Measurements from ENCODE around the gene INPP4B. TPM values are rescaled to one million over a fixed set of nuclear protein-coding genes. Genes with fewer than 3 reads are reported as not detected.

INPP4B gene
- total RNA-seq, 2 experiments from 2014 or later = 63.9 to 64.9 TPM

DNA sequence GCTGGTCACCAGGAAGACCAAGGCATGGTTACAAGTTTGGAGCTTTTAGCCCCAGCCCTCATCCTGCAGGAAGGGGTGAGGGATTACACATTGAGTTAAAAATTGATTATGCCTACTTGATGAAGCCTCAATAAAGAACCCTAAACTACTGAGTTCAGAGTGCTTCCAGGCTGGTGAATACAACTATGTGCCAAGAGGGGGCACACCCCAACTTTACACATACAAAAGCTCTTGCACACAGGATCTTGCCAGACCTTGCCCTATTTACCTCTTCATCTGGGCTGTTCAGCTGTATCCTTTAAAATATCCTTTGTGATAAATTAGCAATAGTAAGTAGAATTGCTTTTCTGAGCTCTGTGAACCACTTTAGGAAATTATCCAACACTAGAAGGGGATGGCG is 489.3 kb downstream of the INPP4B start:
- DNase-seq = peak; percentile 38
- Mint-ChIP-seq H3K27me3 (no peaks in the 10 kb centered on the region), H3K9me3 (peaks cover under 1% of the 10 kb centered on the region), H3K4me1 (ENCODE audit: low read depth) (peaks cover 91% of the 10 kb centered on the region), H3K27ac (peak overlapping the region; percentile 87), H3K36me3 (peaks cover 3% of the 10 kb centered on the region), H3K4me3 (no peak overlapping the region)
- ChIA-PET POLR2A (interaction anchor here (0.9 to 2.4 kb wide), 7 partner anchors 10 to 211 kb away, joined by 3 to 9 read pairs (median 5); no protein-coding TSS in a partner anchor), CTCF (interaction anchor here (0.7 to 3.3 kb wide), 10 partner anchors 8 to 230 kb away, joined by 3 to 20 read pairs (median 4); no protein-coding TSS in a partner anchor)
- intact Hi-C loops (cut with micrococcal nuclease) = loop anchor here (1.0 to 5.0 kb wide), 4 partner anchors 16 to 484 kb away; no protein-coding TSS in a partner anchor

DNA sequence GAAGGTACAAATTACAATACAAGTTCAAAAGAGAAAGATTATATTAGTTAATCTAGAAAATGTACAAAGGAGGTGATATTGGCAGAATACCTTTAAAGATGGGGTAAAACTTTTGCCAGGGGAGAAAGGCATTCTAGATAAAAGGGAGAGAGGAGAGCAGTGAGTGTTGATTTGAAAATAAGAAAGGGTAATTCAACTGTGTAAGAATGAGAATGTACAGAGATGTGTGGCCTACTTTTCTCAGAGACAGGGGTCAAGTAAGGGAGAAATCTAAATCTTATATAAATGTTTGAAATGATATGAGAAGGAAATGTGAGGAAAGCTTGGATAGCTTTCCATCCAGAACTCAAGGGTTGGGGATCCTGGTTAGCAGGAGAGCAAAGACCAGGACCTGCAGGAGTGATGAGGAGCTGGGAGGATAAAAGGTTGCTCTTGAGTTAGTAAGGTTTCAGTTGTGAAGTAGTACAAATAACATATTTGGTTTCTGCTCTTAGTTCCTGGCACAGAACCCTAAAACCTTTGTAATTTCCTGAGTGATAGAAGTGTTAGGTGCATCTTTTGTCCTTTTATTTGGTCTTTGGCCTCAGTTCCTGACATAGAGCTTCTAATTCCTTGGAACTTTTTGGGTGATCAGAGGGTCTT is 489.9 kb downstream of the INPP4B start:
- Mint-ChIP-seq H3K9me3 (no peaks in the 10 kb centered on the region), H3K36me3 (peaks cover 2% of the 10 kb centered on the region), H3K27me3 (no peaks in the 10 kb centered on the region), H3K4me1 (ENCODE audit: low read depth) (peaks cover 94% of the 10 kb centered on the region), H3K4me3 (no peak overlapping the region), H3K27ac (peak overlapping the region; percentile 87)
- DNase-seq = no peak
- ChIA-PET CTCF (interaction anchor here (0.6 to 3.3 kb wide), 13 partner anchors 8 to 230 kb away, joined by 3 to 20 read pairs (median 4); no protein-coding TSS in a partner anchor), POLR2A (interaction anchor here (0.9 to 2.4 kb wide), 7 partner anchors 11 to 211 kb away, joined by 3 to 9 read pairs (median 5); no protein-coding TSS in a partner anchor)
- intact Hi-C loops (cut with micrococcal nuclease) = loop anchor here (1.0 to 5.0 kb wide), 3 partner anchors 16 to 356 kb away; no protein-coding TSS in a partner anchor

DNA sequence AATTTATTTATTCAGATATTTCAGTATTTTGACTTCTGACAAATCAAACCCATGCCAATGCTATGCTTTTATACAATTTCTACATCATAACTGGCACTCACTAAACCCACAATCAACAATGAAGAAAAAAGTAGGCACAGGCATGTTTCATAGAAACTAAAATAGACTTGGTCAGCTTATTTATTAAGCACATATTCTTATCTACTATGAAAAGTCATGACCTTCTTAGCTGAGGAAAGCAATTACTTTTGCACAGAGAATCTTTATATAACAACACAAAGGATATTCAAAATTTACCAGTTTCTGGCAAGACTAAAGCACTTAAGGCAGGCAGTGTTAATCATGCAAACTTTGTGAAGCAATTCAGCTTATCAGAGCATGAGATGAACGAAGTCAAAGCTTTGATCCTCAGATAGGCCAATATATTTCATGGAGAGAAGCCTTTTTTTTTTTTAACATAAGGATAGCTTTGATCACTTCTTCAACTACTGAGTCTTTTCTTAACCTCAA is 490.6 kb downstream of the INPP4B start:
- H3K4me3 Mint-ChIP-seq = peak overlapping the region; percentile 48
- intact Hi-C loops (cut with micrococcal nuclease) = loop anchor here (1.0 to 5.0 kb wide), 4 partner anchors 50 to 357 kb away; no protein-coding TSS in a partner anchor
- POLR2A ChIA-PET = interaction anchor here (0.7 to 2.4 kb wide), 8 partner anchors 19 to 212 kb away, joined by 3 to 19 read pairs (median 6); no protein-coding TSS in a partner anchor
- H3K27me3 Mint-ChIP-seq = no peaks in the 10 kb centered on the region
- H3K9me3 Mint-ChIP-seq = no peaks in the 10 kb centered on the region
- no peak for DNase-seq
- H3K4me1 Mint-ChIP-seq (ENCODE audit: low read depth) = peaks cover 94% of the 10 kb centered on the region
- H3K36me3 Mint-ChIP-seq = peaks cover 2% of the 10 kb centered on the region
- H3K27ac Mint-ChIP-seq = peak overlapping the region; percentile 87
- CTCF ChIA-PET = interaction anchor here (0.6 to 4.2 kb wide), 12 partner anchors 9 to 213 kb away, joined by 3 to 20 read pairs (median 6); no protein-coding TSS in a partner anchor

DNA sequence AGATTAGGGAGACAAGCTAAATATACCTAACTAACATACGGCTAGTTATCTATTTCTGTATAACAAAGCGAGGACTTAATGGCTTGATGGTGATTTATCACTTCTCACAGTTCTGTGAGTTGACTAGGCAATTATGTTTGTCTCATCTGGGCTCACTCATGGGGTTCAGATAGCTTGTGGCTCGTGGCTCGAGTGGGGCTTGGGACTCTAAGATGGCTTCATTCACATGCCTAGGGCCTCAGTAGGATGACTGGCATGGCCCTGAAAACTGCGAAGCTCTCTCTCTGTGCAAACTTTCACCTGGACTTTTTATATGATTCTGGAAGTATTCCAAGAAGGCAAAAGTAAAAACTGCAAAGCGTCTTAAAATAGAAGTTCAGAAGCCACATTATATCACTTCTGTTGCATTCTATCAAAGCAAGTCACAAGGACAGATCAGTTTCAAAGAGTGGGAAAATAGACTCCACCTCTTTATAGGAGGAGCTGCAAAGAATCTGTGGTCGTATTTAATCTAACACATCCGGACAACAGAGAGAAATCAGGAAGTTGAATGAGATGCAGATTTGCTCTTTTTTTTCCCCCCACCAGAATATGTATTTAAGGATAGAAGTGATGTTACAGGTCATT is 491.2 kb downstream of the INPP4B start:
- peak overlapping the region; percentile 87 for H3K27ac Mint-ChIP-seq
- no peaks in the 10 kb centered on the region for H3K9me3 Mint-ChIP-seq
- ChIA-PET POLR2A (interaction anchor here (0.7 to 2.4 kb wide), 9 partner anchors 9 to 212 kb away, joined by 3 to 19 read pairs (median 6); no protein-coding TSS in a partner anchor), CTCF (interaction anchor here (0.8 to 4.2 kb wide), 18 partner anchors 10 to 213 kb away, joined by 3 to 20 read pairs (median 6); no protein-coding TSS in a partner anchor)
- H3K4me3 Mint-ChIP-seq = peak overlapping the region; percentile 48
- H3K27me3 Mint-ChIP-seq = no peaks in the 10 kb centered on the region
- peaks cover 95% of the 10 kb centered on the region for H3K4me1 Mint-ChIP-seq (ENCODE audit: low read depth)
- intact Hi-C loops (cut with micrococcal nuclease) = loop anchor here (1.0 to 5.0 kb wide), 5 partner anchors 50 to 467 kb away; no protein-coding TSS in a partner anchor
- no peaks in the 10 kb centered on the region for H3K36me3 Mint-ChIP-seq
- DNase-seq = peak; percentile 40

DNA sequence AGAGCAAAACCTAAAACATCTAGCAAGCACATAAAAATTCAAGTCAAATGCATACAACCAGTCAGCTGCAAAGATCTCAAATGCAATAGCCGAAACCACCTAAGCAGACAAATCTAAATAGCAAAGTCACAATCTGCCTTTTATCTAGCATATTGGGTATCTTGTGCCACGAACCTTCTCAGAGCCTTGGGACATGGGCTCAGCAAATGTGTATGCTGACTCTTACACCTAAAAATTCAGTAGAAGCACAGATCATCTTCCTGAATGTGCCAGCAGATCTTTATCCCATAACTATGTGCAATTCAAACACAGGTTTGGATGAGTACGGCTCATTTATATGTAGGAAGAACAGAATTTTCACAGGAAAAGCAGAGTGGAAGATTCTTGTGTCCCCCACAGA is 492.1 kb downstream of the INPP4B start:
- H3K36me3 Mint-ChIP-seq = no peaks in the 10 kb centered on the region
- H3K9me3 Mint-ChIP-seq = no peaks in the 10 kb centered on the region
- no peaks in the 10 kb centered on the region for H3K27me3 Mint-ChIP-seq
- DNase-seq = no peak
- H3K4me1 Mint-ChIP-seq (ENCODE audit: low read depth) = peaks cover 95% of the 10 kb centered on the region
- ChIA-PET CTCF (interaction anchor here (0.8 to 4.2 kb wide), 18 partner anchors 8 to 365 kb away, joined by 3 to 20 read pairs (median 6); no protein-coding TSS in a partner anchor), POLR2A (interaction anchor here (0.9 to 1.9 kb wide), 4 partner anchors 10 to 63 kb away, joined by 3 to 6 read pairs (median 6); no protein-coding TSS in a partner anchor)
- H3K27ac Mint-ChIP-seq = peak overlapping the region; percentile 87
- H3K4me3 Mint-ChIP-seq = peak overlapping the region; percentile 0
- intact Hi-C loops (cut with micrococcal nuclease) = loop anchor here (2.0 to 5.0 kb wide), 2 partner anchors 71 to 468 kb away; no protein-coding TSS in a partner anchor

DNA sequence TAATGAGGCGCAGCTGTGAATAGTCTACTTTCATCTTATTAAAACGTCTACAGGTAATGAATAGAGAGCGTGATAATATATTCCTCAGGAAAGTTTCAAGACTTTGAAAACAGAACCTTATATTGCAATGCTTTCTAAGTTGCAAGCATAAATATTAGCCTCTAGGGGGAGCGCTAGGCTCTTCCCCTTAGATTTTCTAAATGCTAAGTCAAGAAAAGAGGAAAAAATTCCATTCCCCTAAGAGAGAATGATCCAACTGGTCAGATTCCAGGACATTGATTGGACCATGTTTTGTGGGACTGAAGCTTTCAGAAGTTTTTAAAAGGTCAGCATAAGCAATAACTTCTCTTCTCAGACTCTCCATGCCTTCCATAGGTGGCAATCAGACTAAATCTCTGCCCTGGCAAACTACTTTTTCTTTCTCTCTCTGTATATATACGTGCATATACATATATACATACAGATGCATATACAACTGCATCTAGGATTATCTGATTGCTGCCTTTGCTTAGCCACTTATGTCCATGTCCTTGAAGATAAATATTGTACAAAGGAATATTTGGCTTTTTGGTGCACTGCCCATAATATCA is 492.9 kb downstream of the INPP4B start:
- Mint-ChIP-seq H3K4me3 (peak overlapping the region; percentile 55), H3K27ac (peak overlapping the region; percentile 87), H3K4me1 (ENCODE audit: low read depth) (peaks cover 95% of the 10 kb centered on the region), H3K9me3 (no peaks in the 10 kb centered on the region), H3K36me3 (no peaks in the 10 kb centered on the region), H3K27me3 (no peaks in the 10 kb centered on the region)
- intact Hi-C loops (cut with micrococcal nuclease) = loop anchor here (1.0 to 5.0 kb wide), 5 partner anchors 81 to 492 kb away; no protein-coding TSS in a partner anchor
- no peak for DNase-seq
- ChIA-PET POLR2A (interaction anchor here (1.1 to 2.4 kb wide), 2 partner anchors 46 to 53 kb away, joined by 3 to 11 read pairs; no protein-coding TSS in a partner anchor), CTCF (interaction anchor here (0.8 to 4.2 kb wide), 29 partner anchors 9 to 380 kb away, joined by 3 to 19 read pairs (median 5); no protein-coding TSS in a partner anchor)

DNA sequence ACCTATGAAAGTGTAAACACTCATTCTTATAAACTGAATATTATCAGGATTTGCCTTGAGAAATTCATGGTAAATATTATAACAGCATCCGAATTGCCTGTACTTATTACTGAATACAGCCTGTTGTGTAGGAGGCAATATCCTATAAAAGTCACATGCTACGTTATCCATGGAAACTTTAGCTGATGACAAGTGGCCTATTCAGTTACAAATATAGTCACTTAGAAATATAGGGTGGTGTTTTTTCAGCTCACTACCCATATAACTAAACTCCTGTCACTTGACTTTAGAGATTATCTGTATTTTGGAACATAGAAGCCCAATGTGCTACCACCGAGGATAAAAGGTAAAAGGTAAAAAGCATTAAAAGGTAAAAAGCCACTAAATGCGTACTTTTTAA is 493.4 kb downstream of the INPP4B start:
- Mint-ChIP-seq H3K4me3 (peak overlapping the region; percentile 54), H3K27ac (peak overlapping the region; percentile 87), H3K27me3 (no peaks in the 10 kb centered on the region), H3K36me3 (no peaks in the 10 kb centered on the region), H3K4me1 (ENCODE audit: low read depth) (peaks cover 97% of the 10 kb centered on the region), H3K9me3 (no peaks in the 10 kb centered on the region)
- POLR2A ChIA-PET = interaction anchor here (1.1 to 2.4 kb wide), 2 partner anchors 46 to 53 kb away, joined by 3 to 11 read pairs; no protein-coding TSS in a partner anchor
- no peak for DNase-seq
- intact Hi-C loops (cut with micrococcal nuclease) = loop anchor here (1.0 to 5.0 kb wide), 5 partner anchors 82 to 492 kb away; no protein-coding TSS in a partner anchor
- CTCF ChIA-PET = interaction anchor here (0.8 to 4.2 kb wide), 27 partner anchors 8 to 380 kb away, joined by 3 to 19 read pairs (median 4); no protein-coding TSS in a partner anchor

DNA sequence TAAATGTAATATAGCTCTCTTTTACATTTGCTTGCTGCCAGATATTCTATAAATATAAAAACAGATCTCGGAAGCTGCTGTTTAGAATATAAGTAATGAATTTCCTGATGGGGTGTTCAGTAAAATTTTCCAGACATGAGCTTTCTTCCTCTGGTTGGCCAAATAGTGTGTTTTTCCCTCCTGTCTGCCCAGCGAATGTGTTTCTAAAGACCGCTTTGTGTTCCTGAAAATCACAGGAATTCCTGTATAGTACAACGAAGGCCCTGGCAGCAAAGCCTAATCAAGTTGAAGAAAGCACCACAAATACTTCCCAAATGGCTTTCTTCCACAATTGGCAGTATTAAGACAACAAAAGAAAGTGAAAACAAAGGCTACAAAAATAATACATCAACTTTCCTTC is 494.1 kb downstream of the INPP4B start:
- H3K27me3 Mint-ChIP-seq = no peaks in the 10 kb centered on the region
- POLR2A ChIA-PET = interaction anchor here (1.1 to 2.4 kb wide), 2 partner anchors 47 to 54 kb away, joined by 3 to 11 read pairs; no protein-coding TSS in a partner anchor
- intact Hi-C loops (cut with micrococcal nuclease) = loop anchor here (2.0 to 5.0 kb wide), 3 partner anchors 225 to 493 kb away; no protein-coding TSS in a partner anchor
- no peak for DNase-seq
- H3K36me3 Mint-ChIP-seq = no peaks in the 10 kb centered on the region
- peak overlapping the region; percentile 87 for H3K27ac Mint-ChIP-seq
- H3K4me1 Mint-ChIP-seq (ENCODE audit: low read depth) = peaks cover 96% of the 10 kb centered on the region
- CTCF ChIA-PET = interaction anchor here (0.7 to 4.2 kb wide), 14 partner anchors 8 to 496 kb away, joined by 3 to 19 read pairs (median 8); no protein-coding TSS in a partner anchor
- peak overlapping the region; percentile 57 for H3K4me3 Mint-ChIP-seq
- no peaks in the 10 kb centered on the region for H3K9me3 Mint-ChIP-seq

DNA sequence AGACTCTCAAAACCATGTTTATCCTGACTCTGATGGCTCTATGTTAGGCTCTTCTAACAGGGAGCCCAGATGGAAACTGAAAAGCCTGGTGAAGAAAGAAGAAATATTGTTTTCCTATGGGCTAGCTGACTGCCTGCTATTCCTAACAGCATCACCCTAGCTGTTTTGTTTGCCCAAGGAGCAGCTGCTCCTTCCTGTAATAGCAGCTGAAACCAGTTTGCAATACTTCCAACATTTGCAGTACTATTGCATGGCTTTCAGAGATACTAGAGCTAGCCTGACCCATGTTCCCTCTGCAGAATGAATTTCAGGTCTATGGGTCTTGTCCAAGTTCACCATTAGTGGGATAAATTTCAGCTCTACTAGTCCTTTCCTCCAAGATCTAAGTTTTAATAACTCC is 495.2 kb downstream of the INPP4B start:
- ChIA-PET POLR2A (interaction anchor here (1.0 kb wide), 1 partner anchor 22 kb away, joined by 3 read pairs; no protein-coding TSS in a partner anchor), CTCF (interaction anchor here (1.2 to 3.2 kb wide), 7 partner anchors 22 to 369 kb away, joined by 3 to 17 read pairs (median 8); no protein-coding TSS in a partner anchor)
- peak overlapping the region; percentile 87 for H3K27ac Mint-ChIP-seq
- DNase-seq = no peak
- intact Hi-C loops (cut with micrococcal nuclease) = loop anchor here (5.0 kb wide), 1 partner anchor 471 kb away; no protein-coding TSS in a partner anchor
- H3K4me3 Mint-ChIP-seq = no peak overlapping the region
- no peaks in the 10 kb centered on the region for H3K36me3 Mint-ChIP-seq
- H3K4me1 Mint-ChIP-seq (ENCODE audit: low read depth) = peaks cover 94% of the 10 kb centered on the region
- no peaks in the 10 kb centered on the region for H3K9me3 Mint-ChIP-seq
- no peaks in the 10 kb centered on the region for H3K27me3 Mint-ChIP-seq

DNA sequence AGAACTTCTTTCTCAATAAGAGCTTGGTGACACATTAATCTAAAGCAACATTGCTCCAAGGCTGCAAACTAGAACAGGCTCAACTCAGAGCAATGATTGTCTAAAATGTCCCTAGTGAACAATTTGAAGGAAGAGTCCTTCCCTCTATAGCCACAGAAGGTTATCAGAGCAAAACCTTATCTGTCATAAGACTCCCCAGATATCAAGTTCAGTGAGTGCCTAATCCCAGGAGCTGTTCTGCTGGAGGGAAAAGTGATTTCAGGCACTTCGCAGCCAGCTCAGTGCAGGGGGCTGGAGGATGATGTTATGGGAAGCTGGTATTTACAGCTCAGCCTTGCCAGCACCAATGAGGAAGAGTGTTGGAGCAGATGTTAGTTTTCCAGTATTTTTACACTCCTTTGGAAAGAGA is 497.5 kb downstream of the INPP4B start:
- H3K9me3 Mint-ChIP-seq = no peaks in the 10 kb centered on the region
- H3K4me3 Mint-ChIP-seq = no peak overlapping the region
- H3K27ac Mint-ChIP-seq = peak overlapping the region; percentile 68
- CTCF ChIA-PET = interaction anchor here (0.7 to 1.6 kb wide), 3 partner anchors 8 to 219 kb away, joined by 3 to 5 read pairs (median 4); no protein-coding TSS in a partner anchor
- H3K4me1 Mint-ChIP-seq (ENCODE audit: low read depth) = peaks cover 87% of the 10 kb centered on the region
- no peaks in the 10 kb centered on the region for H3K36me3 Mint-ChIP-seq
- intact Hi-C loops (cut with micrococcal nuclease) = no loop called here
- H3K27me3 Mint-ChIP-seq = no peaks in the 10 kb centered on the region
- POLR2A ChIA-PET = interaction anchor here (1.4 kb wide), 2 partner anchors 18 to 218 kb away, joined by 3 to 4 read pairs; no protein-coding TSS in a partner anchor
- DNase-seq = no peak
